HepG2 (cell line): Measurements from ENCODE around the gene PHOSPHO2. TPM values are rescaled to one million over a fixed set of nuclear protein-coding genes. Genes with fewer than 3 reads are reported as not detected.
A peak's percentile ranks its signal among the peaks of the same experiment; 100 is the strongest.

Source experiments
- CAMTA2 ChIP-seq: sonication (generic); formaldehyde crosslinking; IDR thresholded peaks from 2 replicates; pipeline ENCODE4 v1.4.0; 2020; ENCODE audit warnings: mild to moderate bottlenecking, missing genetic modification reagents, borderline replicate concordance
- CENPBD1 ChIP-seq: sonication (generic); formaldehyde crosslinking; IDR thresholded peaks from 2 replicates; pipeline ENCODE4 v1.8.0; 2022; ENCODE audit warnings: missing genetic modification reagents, low read depth, mild to moderate bottlenecking, borderline replicate concordance
- DNMT1 ChIP-seq: sonication (generic); formaldehyde crosslinking; IDR thresholded peaks from 2 replicates; pipeline ENCODE4 v1.5.1; 2020; ENCODE audit warnings: mild to moderate bottlenecking, missing genetic modification reagents
- FLYWCH1 ChIP-seq: sonication (generic); formaldehyde crosslinking; IDR thresholded peaks from 2 replicates; pipeline ENCODE4 v1.8.1; 2023; ENCODE audit warnings: mild to moderate bottlenecking, missing genetic modification reagents
- FOXK1 ChIP-seq: sonication (generic); formaldehyde crosslinking; IDR thresholded peaks from 2 replicates; pipeline ENCODE4 v1.4.0; 2020; ENCODE audit warnings: low read depth, missing genetic modification reagents, borderline replicate concordance
- HOXA7 ChIP-seq: sonication (generic); formaldehyde crosslinking; IDR thresholded peaks from 2 replicates; pipeline ENCODE4 v1.8.1; 2022; ENCODE audit warnings: mild to moderate bottlenecking, missing genetic modification reagents, moderate library complexity
- KMT2B ChIP-seq: IDR thresholded peaks from 2 replicates; pipeline ENCODE4 v1.6.1; 2016; ENCODE audit warnings: missing genetic modification reagents, missing compliant biosample characterization
- NCOA1 ChIP-seq: sonication (generic); formaldehyde crosslinking; IDR thresholded peaks from 2 replicates; pipeline ENCODE4 v1.9.0; 2021; ENCODE audit warnings: missing genetic modification reagents
- PATZ1 ChIP-seq: sonication (generic); formaldehyde crosslinking; IDR thresholded peaks from 2 replicates; pipeline ENCODE4 v1.4.0; 2020; ENCODE audit warnings: missing genetic modification reagents
- TAF1 ChIP-seq: sonication (generic); formaldehyde crosslinking; IDR thresholded peaks from 2 replicates; pipeline ENCODE4 v1.4.0; 2020; ENCODE audit warnings: missing genetic modification reagents
- TCF7 ChIP-seq: sonication (generic); IDR thresholded peaks from 2 replicates; pipeline ENCODE4 v1.6.1; 2016; ENCODE audit warnings: antibody characterized with exemption, low read depth
- ZNF292 ChIP-seq: sonication (generic); formaldehyde crosslinking; IDR thresholded peaks from 2 replicates; pipeline ENCODE4 v1.8.1; 2022; ENCODE audit warnings: mild to moderate bottlenecking, low read depth, missing genetic modification reagents, borderline replicate concordance
- ZNF547 ChIP-seq: sonication (generic); formaldehyde crosslinking; IDR thresholded peaks from 2 replicates; pipeline ENCODE4 v1.5.1; 2020; ENCODE audit warnings: mild to moderate bottlenecking, missing genetic modification reagents
- ZNF564 ChIP-seq: sonication (generic); formaldehyde crosslinking; IDR thresholded peaks from 2 replicates; pipeline ENCODE4 v1.8.1; 2023; ENCODE audit warnings: mild to moderate bottlenecking, missing genetic modification reagents
- ZNF746 ChIP-seq: sonication (generic); formaldehyde crosslinking; IDR thresholded peaks from 2 replicates; pipeline ENCODE4 v1.8.0; 2022; ENCODE audit warnings: mild to moderate bottlenecking, missing genetic modification reagents
- ZNF781 ChIP-seq: sonication (generic); formaldehyde crosslinking; IDR thresholded peaks from 2 replicates; pipeline ENCODE4 v1.5.1; 2020; ENCODE audit warnings: borderline replicate concordance, mild to moderate bottlenecking, missing genetic modification reagents; ENCODE audit errors: not compliant biosample characterization
- ZNF816 ChIP-seq: sonication (generic); formaldehyde crosslinking; IDR thresholded peaks from 2 replicates; pipeline ENCODE4 v1.8.0; 2022; ENCODE audit warnings: missing genetic modification reagents, mild to moderate bottlenecking, borderline replicate concordance
- polyA plus RNA-seq, 8 experiments: library from polyadenylated mRNA; depleted of rRNA in 3 of 8; stranded (reverse) in 7 of 8; unstranded in 1 of 8; fragments of >200 nt; fragmentation: Illumina TruSeq in 4 of 8; extraction: Trizol in 4 of 8; gene quantifications; 2 replicates each; pipeline versions ENCODE4 v1.2.1 to v1.2.3, GENCODE V29; 2011 to 2016; ENCODE audit warnings: low read depth in 4 of 8, missing spikeins in 1 of 8, mixed read lengths in 1 of 8; ENCODE audit not compliant: insufficient read depth in 1 of 8
- total RNA-seq, 5 experiments: library from RNA; depleted of rRNA; stranded (reverse); fragments of >200 nt; fragmentation: Illumina TruSeq; extraction: Trizol; gene quantifications; 2 replicates each; pipeline ENCODE4 v1.2.3, GENCODE V29; 2016; ENCODE audit warnings: low read depth in 1 of 5
- TF ChIP-seq, protein P1 (sequence below): sonication (generic); formaldehyde crosslinking; IDR thresholded peaks from 2 replicates; pipeline ENCODE4 v1.4.0; 2020; ENCODE audit warnings: missing genetic modification reagents, mild to moderate bottlenecking, borderline replicate concordance
- TF ChIP-seq, protein P2 (sequence below): sonication (generic); formaldehyde crosslinking; IDR thresholded peaks from 2 replicates; pipeline ENCODE4 v1.4.0; 2020; ENCODE audit warnings: missing genetic modification reagents

PHOSPHO2 gene
- total and polyA plus RNA-seq, 2 of the 13 experiments (the other 11 are each of a cell fraction or from before 2014, with no cell fraction given) = 6.1 to 11.4 TPM

- TF ChIP-seq ZNF816 (CRISPR knock-in tag) (peak; percentile 85; the same call in 1 of the 2 replicates), CAMTA2 (peak; percentile 95), TAF1 (CRISPR knock-in tag) (peak; percentile 93), ZNF292 (CRISPR knock-in tag) (peak; percentile 83), NCOA1 (CRISPR knock-in tag) (peak; percentile 82; the same call in 1 of the 2 replicates), DNMT1 (CRISPR knock-in tag) (peak; percentile 98), ZNF781 (peak; percentile 96), KMT2B (peak; percentile 95), HOXA7 (CRISPR knock-in tag) (no peak), ZNF746 (peak; percentile 93), FOXK1 (CRISPR knock-in tag) (peak; percentile 93), TCF7 (no peak), FLYWCH1 (CRISPR knock-in tag) (peak; percentile 75; the same call in 1 of the 2 replicates), PATZ1 (CRISPR knock-in tag) (peak; percentile 85), CENPBD1 (CRISPR knock-in tag) (no peak), ZNF547 (CRISPR knock-in tag) (peak; percentile 88; the same call in 1 of the 2 replicates), ZNF564 (peak; percentile 33; the same call in 1 of the 2 replicates)
- TF ChIP-seq, protein P1, sequence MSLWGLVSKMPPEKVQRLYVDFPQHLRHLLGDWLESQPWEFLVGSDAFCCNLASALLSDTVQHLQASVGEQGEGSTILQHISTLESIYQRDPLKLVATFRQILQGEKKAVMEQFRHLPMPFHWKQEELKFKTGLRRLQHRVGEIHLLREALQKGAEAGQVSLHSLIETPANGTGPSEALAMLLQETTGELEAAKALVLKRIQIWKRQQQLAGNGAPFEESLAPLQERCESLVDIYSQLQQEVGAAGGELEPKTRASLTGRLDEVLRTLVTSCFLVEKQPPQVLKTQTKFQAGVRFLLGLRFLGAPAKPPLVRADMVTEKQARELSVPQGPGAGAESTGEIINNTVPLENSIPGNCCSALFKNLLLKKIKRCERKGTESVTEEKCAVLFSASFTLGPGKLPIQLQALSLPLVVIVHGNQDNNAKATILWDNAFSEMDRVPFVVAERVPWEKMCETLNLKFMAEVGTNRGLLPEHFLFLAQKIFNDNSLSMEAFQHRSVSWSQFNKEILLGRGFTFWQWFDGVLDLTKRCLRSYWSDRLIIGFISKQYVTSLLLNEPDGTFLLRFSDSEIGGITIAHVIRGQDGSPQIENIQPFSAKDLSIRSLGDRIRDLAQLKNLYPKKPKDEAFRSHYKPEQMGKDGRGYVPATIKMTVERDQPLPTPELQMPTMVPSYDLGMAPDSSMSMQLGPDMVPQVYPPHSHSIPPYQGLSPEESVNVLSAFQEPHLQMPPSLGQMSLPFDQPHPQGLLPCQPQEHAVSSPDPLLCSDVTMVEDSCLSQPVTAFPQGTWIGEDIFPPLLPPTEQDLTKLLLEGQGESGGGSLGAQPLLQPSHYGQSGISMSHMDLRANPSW (CRISPR knock-in tag) = peak; percentile 39; the same call in 1 of the 2 replicates
- TF ChIP-seq, protein P2, sequence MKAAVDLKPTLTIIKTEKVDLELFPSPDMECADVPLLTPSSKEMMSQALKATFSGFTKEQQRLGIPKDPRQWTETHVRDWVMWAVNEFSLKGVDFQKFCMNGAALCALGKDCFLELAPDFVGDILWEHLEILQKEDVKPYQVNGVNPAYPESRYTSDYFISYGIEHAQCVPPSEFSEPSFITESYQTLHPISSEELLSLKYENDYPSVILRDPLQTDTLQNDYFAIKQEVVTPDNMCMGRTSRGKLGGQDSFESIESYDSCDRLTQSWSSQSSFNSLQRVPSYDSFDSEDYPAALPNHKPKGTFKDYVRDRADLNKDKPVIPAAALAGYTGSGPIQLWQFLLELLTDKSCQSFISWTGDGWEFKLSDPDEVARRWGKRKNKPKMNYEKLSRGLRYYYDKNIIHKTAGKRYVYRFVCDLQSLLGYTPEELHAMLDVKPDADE (CRISPR knock-in tag) = peak; percentile 79; the same call in 1 of the 2 replicates
These were observed at the start of gene PHOSPHO2, which contains the start of gene CFAP210 (continued) for GRCh38 chr2:169694113-169694893.
